Gastroesophageal sphincter (tissue), 4 donors: Measurements from ENCODE around the gene PRH2. TPM values are rescaled to one million over a fixed set of nuclear protein-coding genes. Genes with fewer than 3 reads are reported as not detected.

Experiments
- ATAC-seq: fragments of 150-250 bp; one replicate; pipeline ENCODE4 v1.9.1; 2016; ENCODE audit warnings: mild to moderate bottlenecking, moderate library complexity
- H3K27ac ChIP-seq, 4 donors: fragments of 200-600 bp; sonication (generic) in 3 of 4; 1 replicate in 3 of 4; 2 replicates in 1 of 4; pipeline ENCODE4 v1.5.1; 2016 to 2019
- H3K27me3 ChIP-seq: fragments of 200-600 bp; sonication (generic); one replicate; pipeline ENCODE4 v1.5.1; 2019
- H3K36me3 ChIP-seq, 2 donors: fragments of 200-600 bp; sonication (generic); one replicate each; pipeline ENCODE4 v1.5.1; 2019; ENCODE audit warnings: control low read depth in 1 of 2
- H3K4me1 ChIP-seq, 3 donors: fragments of 200-600 bp; sonication (generic); 1 replicate in 2 of 3; 2 replicates in 1 of 3; pipeline ENCODE4 v1.5.1; 2016 to 2019; ENCODE audit warnings: control low read depth in 2 of 3
- H3K4me3 ChIP-seq, 2 donors: fragments of 200-600 bp; sonication (generic); one replicate each; pipeline ENCODE4 v1.5.1; 2019; ENCODE audit warnings: mild to moderate bottlenecking in 1 of 2, moderate library complexity in 1 of 2
- H3K9me3 ChIP-seq, 3 donors: fragments of 200-600 bp; sonication (generic); one replicate each; pipeline ENCODE4 v1.5.1; 2017 to 2019; ENCODE audit warnings: control low read depth in 2 of 3
- EP300 ChIP-seq: sonication (generic); formaldehyde crosslinking; IDR thresholded peaks from one replicate; pipeline ENCODE4 v1.6.1; 2017; ENCODE audit warnings: antibody characterized with exemption, mild to moderate bottlenecking
- POLR2A ChIP-seq, 2 donors: fragments of 450-650 bp; IDR thresholded peaks; one replicate each; pipeline ENCODE4 v1.6.1; 2017; ENCODE audit warnings: antibody characterized with exemption in 2 of 2, mild to moderate bottlenecking in 2 of 2, moderate library complexity in 1 of 2
- POLR2AphosphoS5 ChIP-seq: sonication (generic); formaldehyde crosslinking; IDR thresholded peaks from one replicate; pipeline ENCODE4 v1.6.1; 2017; ENCODE audit warnings: antibody characterized with exemption
- WGBS, 2 donors: methylation state at CpG; one replicate each; pipeline ENCODE4 v1.1.5; 2018; ENCODE audit warnings: low coverage in 1 of 2; 5-methylcytosine and 5-hydroxymethylcytosine counted together
- total RNA-seq, 4 donors: library from RNA; depleted of rRNA; stranded (reverse); fragments of >200 nt; gene quantifications; one replicate each; pipeline ENCODE4 v1.1.0, GENCODE V29; 2016
- TF ChIP-seq, protein P1 (sequence below), 4 experiments: fragments of 200-600 bp in 2 of 4; fragments of 450-650 bp in 2 of 4; sonication (generic) in 1 of 4; IDR thresholded peaks; one replicate each; pipeline ENCODE4 v1.5.1; 2017 to 2019; ENCODE audit warnings: antibody characterized with exemption in 4 of 4, mild to moderate bottlenecking in 2 of 4, moderate library complexity in 2 of 4

The PRH2 gene
- total RNA-seq, 4 donors from 2014 or later, result 6.0 TPM; not detected in 3

DNA sequence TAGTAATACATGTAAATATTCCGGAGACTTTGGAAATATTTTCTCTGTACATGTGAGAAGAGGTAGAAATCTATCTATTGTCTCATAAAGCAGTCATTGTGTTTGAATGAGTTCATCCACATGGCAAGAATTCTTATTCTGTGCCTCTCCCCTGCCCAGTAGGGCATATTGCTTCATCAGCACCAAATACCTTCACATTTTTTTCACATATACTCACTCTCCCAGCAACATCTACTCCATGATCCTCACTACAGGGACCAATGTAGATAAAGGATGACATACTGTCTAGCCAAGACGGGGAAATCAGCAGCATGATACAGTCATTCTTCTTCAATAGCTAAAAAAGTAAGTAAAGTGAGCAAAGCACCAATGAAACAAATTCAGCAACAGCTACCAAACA is 11.4 kb downstream of the PRH2 start:
- no peak for ATAC-seq
- H3K27me3 ChIP-seq, result no peaks in the 10 kb centered on the region
- TF ChIP-seq POLR2AphosphoS5 (no peak), EP300 (no peak), POLR2A (IDR thresholded peaks at IDR 0.05) (no peak)
- TF ChIP-seq, protein P1, sequence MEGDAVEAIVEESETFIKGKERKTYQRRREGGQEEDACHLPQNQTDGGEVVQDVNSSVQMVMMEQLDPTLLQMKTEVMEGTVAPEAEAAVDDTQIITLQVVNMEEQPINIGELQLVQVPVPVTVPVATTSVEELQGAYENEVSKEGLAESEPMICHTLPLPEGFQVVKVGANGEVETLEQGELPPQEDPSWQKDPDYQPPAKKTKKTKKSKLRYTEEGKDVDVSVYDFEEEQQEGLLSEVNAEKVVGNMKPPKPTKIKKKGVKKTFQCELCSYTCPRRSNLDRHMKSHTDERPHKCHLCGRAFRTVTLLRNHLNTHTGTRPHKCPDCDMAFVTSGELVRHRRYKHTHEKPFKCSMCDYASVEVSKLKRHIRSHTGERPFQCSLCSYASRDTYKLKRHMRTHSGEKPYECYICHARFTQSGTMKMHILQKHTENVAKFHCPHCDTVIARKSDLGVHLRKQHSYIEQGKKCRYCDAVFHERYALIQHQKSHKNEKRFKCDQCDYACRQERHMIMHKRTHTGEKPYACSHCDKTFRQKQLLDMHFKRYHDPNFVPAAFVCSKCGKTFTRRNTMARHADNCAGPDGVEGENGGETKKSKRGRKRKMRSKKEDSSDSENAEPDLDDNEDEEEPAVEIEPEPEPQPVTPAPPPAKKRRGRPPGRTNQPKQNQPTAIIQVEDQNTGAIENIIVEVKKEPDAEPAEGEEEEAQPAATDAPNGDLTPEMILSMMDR (IDR thresholded peaks at IDR 0.05), result no peak

GRCh38 chr12:10941369-10941768 is 12.3 kb downstream of the PRH2 start:
- Histone ChIP-seq H3K36me3 (no peaks in the 10 kb centered on the region), H3K4me3 (no peak overlapping the region), H3K9me3 (no peaks in the 10 kb centered on the region), H3K27me3 (no peaks in the 10 kb centered on the region), H3K27ac (no peak overlapping the region), H3K4me1 (no peaks in the 10 kb centered on the region)
- no peak for TF ChIP-seq EP300
- TF ChIP-seq POLR2AphosphoS5, result no peak
- TF ChIP-seq POLR2A (IDR thresholded peaks at IDR 0.05), result no peak
- TF ChIP-seq, protein P1 (IDR thresholded peaks at IDR 0.05), result no peak
- no peak for ATAC-seq

More for the DNA sequence above, 11.4 kb downstream of the PRH2 start:
- Histone ChIP-seq H3K9me3 (no peaks in the 10 kb centered on the region), H3K27ac (no peak overlapping the region), H3K4me3 (no peak overlapping the region), H3K4me1 (no peaks in the 10 kb centered on the region), H3K36me3 (no peaks in the 10 kb centered on the region)
- WGBS, 2 donors, result 72 to 83% methylated on average over 2 of the region's 2 CpGs

- no peak for ATAC-seq
- TF ChIP-seq POLR2A (IDR thresholded peaks at IDR 0.05), result no peak
- TF ChIP-seq, protein P1 (IDR thresholded peaks at IDR 0.05), result no peak
- TF ChIP-seq POLR2AphosphoS5, result no peak
- TF ChIP-seq EP300, result no peak
- no CpG with 5 or more reads among the region's 4 CpGs for WGBS, 2 donors
- H3K27ac ChIP-seq, result no peak overlapping the region
- H3K4me3 ChIP-seq, result no peak overlapping the region
- no peaks in the 10 kb centered on the region for H3K4me1 ChIP-seq
- H3K36me3 ChIP-seq, result no peaks in the 10 kb centered on the region
- H3K9me3 ChIP-seq, result no peaks in the 10 kb centered on the region
- no peaks in the 10 kb centered on the region for H3K27me3 ChIP-seq
Measured at GRCh38 chr12:10941916-10942607, 13.0 kb downstream of the PRH2 start.

DNA sequence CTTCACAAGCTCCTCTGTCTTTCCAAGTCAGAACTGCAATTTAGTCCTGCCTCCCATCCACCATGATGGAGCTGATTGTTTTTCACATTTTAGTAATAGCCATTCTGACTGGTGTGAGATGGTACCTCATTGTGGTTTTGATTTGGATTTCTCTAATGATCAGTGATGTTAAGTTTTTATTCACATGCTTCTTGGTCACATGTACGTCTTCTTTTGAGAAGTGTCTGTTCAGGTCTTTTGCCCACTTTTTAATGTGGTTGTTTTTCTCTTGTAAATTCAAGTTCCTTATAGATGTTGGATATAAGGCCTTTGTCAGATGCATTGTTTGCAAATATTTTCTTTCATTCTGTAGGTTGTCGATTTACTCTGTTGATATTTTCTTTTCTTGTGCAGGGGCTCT is 14.1 kb downstream of the PRH2 start:
- Histone ChIP-seq H3K27ac (no peak overlapping the region), H3K9me3 (no peaks in the 10 kb centered on the region), H3K36me3 (no peaks in the 10 kb centered on the region), H3K4me1 (no peaks in the 10 kb centered on the region), H3K27me3 (no peaks in the 10 kb centered on the region), H3K4me3 (no peak overlapping the region)
- 96 to 100% methylated on average over 1 to 2 of the region's 2 CpGs for WGBS, 2 donors
- no peak for ATAC-seq
- TF ChIP-seq EP300 (no peak), POLR2A (IDR thresholded peaks at IDR 0.05) (no peak), POLR2AphosphoS5 (no peak)
- TF ChIP-seq, protein P1 (IDR thresholded peaks at IDR 0.05), result no peak

DNA sequence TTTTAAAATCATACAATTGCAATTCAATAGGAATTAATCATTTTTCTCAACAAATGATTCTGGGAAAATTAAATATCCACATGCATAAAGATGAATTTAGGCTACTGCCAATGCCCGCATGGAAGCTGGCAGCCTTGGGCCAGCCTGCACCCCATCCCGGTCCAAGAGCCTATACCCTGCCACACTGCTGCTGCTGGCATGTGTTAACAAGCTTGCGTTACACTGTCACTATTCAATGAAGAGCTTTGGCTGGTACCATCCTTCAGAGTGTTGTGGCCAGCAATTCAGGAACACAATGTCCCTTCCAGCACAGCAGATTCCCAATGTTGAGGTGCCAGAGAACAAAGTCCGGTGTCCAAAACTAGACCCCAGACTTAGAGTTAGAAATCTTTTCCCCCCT is 23.6 kb downstream of the PRH2 start:
- Histone ChIP-seq H3K27me3 (no peaks in the 10 kb centered on the region), H3K4me3 (no peak overlapping the region), H3K36me3 (no peaks in the 10 kb centered on the region), H3K4me1 (no peaks in the 10 kb centered on the region), H3K9me3 (peaks cover 0 to 16% (median 0%) of the 10 kb centered on the region in 3 donors), H3K27ac (no peak overlapping the region)
- no peak for ATAC-seq
- TF ChIP-seq, protein P1 (IDR thresholded peaks at IDR 0.05), result no peak
- no peak for TF ChIP-seq POLR2AphosphoS5
- 67 to 89% methylated on average over 3 of the region's 4 CpGs for WGBS, 2 donors
